ENCODE results near the gene PGLYRP4.

The PGLYRP4 gene
- 0 reads per million in 2 donors for total RNA-seq

- no peak for DNase-seq
Measured at GRCh38 chr1:153348511-153349362, at the start of gene PGLYRP4. Gene PGLYRP4, minus strand, starts transcription at chr1:153348841. Its CDS starts 909 bp downstream, at chr1:153347932.

GRCh38 chr1:153397924-153398651 is 49.4 kb upstream of the PGLYRP4 start:
- DNase-seq, result no peak

- no peak for DNase-seq
Measured at GRCh38 chr1:153397051-153397923, 48.6 kb upstream of the PGLYRP4 start.

GRCh38 chr1:153396461-153396860 is 47.8 kb upstream of the PGLYRP4 start:
- DNase-seq, result no peak

- DNase-seq, result no peak
Measured at GRCh38 chr1:153395776-153396175, 47.1 kb upstream of the PGLYRP4 start.

- no peak for DNase-seq
Measured at GRCh38 chr1:153395136-153395685, 46.6 kb upstream of the PGLYRP4 start.

GRCh38 chr1:153394391-153394790 is 45.8 kb upstream of the PGLYRP4 start:
- no peak for DNase-seq

- no peak for DNase-seq
Measured at GRCh38 chr1:153393926-153394325, 45.3 kb upstream of the PGLYRP4 start.

- DNase-seq, result no peak
Measured at GRCh38 chr1:153392822-153393221, 44.2 kb upstream of the PGLYRP4 start.

- DNase-seq, result no peak
Measured at GRCh38 chr1:153392258-153392657, 43.6 kb upstream of the PGLYRP4 start.

GRCh38 chr1:153390938-153391710 is 42.5 kb upstream of the PGLYRP4 start, which contains the start of gene S100A8:
Gene S100A8, minus strand, starts transcription at chr1:153391073. Its CDS starts 538 bp downstream, at chr1:153390535.
- no peak for DNase-seq

- no peak for DNase-seq
Measured at GRCh38 chr1:153389973-153390879, 41.6 kb upstream of the PGLYRP4 start.

GRCh38 chr1:153389401-153389800 is 40.8 kb upstream of the PGLYRP4 start:
- DNase-seq, result no peak

GRCh38 chr1:153387785-153388184 is 39.1 kb upstream of the PGLYRP4 start:
- DNase-seq, result no peak

GRCh38 chr1:153387001-153387400 is 38.4 kb upstream of the PGLYRP4 start:
- no peak for DNase-seq

GRCh38 chr1:153386500-153386901 is 37.9 kb upstream of the PGLYRP4 start:
- DNase-seq, result no peak

- DNase-seq, result no peak
Measured at GRCh38 chr1:153384958-153385580, 36.4 kb upstream of the PGLYRP4 start.

GRCh38 chr1:153380711-153381110 is 32.1 kb upstream of the PGLYRP4 start:
- no peak for DNase-seq

GRCh38 chr1:153379591-153379990 is 30.9 kb upstream of the PGLYRP4 start:
- no peak for DNase-seq

- DNase-seq, result no peak
Measured at GRCh38 chr1:153375511-153375910, 26.9 kb upstream of the PGLYRP4 start, which contains the start of gene S100A12. Gene S100A12, minus strand, starts transcription at chr1:153375621. Its CDS starts 1,029 bp downstream, at chr1:153374592.
